GM12865 (cell line): Measurements from ENCODE around the gene POLR3F.

Experiments used
- DNase-seq: peaks from one replicate; pipeline ENCODE4 v3.0.0; 2010; ENCODE audit warnings: low read depth
- H3K4me3 ChIP-seq: 2 replicates; pipeline ENCODE4 v1.5.1; 2011; ENCODE audit warnings: mild to moderate bottlenecking, low read depth, low read length, control low read depth
- TF ChIP-seq, protein P1 (sequence below): IDR thresholded peaks from 2 replicates; pipeline ENCODE4 v1.5.1; 2011; ENCODE audit warnings: low read length, control low read depth, low read depth, inconsistent platforms; ENCODE audit not compliant: insufficient read depth; ENCODE audit errors: missing control alignments

POLR3F gene

DNA sequence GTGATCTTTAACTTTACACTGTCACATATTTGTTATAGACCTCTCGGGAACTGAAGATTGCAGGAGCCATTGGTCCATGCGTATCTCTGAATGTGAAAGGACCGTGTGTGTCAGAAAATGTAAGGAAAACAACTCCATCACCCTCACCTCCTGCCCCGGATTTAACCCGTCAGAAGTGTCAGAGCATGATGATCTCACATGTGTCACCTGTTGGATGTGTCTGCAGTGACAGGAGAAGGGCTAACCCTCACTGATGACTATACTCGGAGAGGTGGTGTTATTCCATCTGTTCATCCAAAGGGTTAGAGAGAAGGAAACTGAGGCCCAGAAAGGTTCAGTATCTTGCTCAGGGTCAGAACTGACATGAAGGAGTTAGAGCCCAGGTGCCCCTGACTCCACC, 65.4 kb downstream of the POLR3F start:
- TF ChIP-seq, protein P1, sequence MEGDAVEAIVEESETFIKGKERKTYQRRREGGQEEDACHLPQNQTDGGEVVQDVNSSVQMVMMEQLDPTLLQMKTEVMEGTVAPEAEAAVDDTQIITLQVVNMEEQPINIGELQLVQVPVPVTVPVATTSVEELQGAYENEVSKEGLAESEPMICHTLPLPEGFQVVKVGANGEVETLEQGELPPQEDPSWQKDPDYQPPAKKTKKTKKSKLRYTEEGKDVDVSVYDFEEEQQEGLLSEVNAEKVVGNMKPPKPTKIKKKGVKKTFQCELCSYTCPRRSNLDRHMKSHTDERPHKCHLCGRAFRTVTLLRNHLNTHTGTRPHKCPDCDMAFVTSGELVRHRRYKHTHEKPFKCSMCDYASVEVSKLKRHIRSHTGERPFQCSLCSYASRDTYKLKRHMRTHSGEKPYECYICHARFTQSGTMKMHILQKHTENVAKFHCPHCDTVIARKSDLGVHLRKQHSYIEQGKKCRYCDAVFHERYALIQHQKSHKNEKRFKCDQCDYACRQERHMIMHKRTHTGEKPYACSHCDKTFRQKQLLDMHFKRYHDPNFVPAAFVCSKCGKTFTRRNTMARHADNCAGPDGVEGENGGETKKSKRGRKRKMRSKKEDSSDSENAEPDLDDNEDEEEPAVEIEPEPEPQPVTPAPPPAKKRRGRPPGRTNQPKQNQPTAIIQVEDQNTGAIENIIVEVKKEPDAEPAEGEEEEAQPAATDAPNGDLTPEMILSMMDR: no peak
- DNase-seq: no peak

DNA sequence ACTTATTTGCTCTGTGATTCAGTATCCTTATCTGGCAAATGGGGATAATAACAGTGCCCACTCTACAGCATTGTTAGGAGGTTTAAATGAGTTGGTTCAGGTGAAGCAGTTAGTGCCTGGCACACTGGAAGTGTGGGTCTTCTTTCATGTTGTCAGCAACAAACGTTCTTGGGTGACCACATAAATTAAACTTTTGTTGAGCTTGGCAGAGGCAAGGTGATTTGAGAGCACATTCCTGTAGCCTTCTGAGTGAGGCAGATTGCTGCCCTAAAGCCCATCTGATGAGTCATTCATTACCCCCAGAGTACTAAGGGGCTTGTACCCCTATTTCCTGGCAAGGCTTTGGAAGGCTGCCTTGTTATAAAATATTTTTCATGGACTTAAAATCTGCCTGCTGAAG, 66.3 kb downstream of the POLR3F start:
- no peak for DNase-seq
- TF ChIP-seq, protein P1: no peak
- no peak overlapping the region for H3K4me3 ChIP-seq

More for the DNA sequence above, 65.4 kb downstream of the POLR3F start:
- H3K4me3 ChIP-seq: no peak overlapping the region

DNA sequence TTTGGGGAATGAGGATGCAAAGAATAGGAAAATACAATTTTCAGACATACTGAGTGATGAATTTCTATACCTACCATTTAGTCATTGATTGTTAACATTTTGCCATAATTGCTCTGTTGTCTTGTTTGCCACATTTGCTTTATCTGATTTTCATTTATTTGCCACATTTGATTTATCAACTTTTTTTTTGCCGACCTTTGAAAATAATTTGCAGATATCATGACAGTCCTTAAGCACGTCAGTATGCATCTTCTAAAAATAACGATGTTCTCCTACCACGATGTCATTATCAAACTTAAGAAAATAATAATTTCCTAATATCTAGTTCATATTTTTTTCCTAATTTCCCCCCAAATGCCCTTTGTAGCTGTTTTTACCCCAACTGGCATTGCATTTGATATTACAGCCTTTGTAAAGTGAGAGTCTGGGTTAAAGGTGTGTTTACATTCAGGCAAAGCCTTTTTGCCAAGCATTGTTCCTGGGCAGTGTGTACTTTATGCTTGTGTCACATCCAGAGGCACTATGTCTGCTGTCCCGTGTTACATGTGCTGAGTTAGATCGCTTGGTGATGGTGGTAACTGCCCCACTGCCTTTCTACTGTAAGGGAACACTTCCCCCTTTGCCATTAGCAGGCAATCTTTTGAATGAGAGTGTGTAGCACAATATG, 66.9 kb downstream of the POLR3F start:
- TF ChIP-seq, protein P1: no peak
- DNase-seq: no peak
- H3K4me3 ChIP-seq: no peak overlapping the region
